Right lobe of liver (tissue), 4 donors: Measurements from ENCODE around the gene MOB1B.

Experiments
- POLR2A ChIP-seq: fragments of 450-650 bp; IDR thresholded peaks from one replicate; pipeline ENCODE4 v1.6.1; 2017; ENCODE audit warnings: antibody characterized with exemption, mild to moderate bottlenecking
- TF ChIP-seq, protein P1 (sequence below), 4 donors: fragments of 200-600 bp in 3 of 4; fragments of 450-650 bp in 1 of 4; IDR thresholded peaks; one replicate each; pipeline versions ENCODE4 v1.5.1 to v1.8.0; 2016 to 2022; ENCODE audit warnings: antibody characterized with exemption in 4 of 4, mild to moderate bottlenecking in 2 of 4
- donor health status: DM: no; HTN: no; CAD: no.
- donor health status: DM: no; HTN: no; CAD: no.
- donor health status: DM: no; HTN: yes; CAD: no.

DNA sequence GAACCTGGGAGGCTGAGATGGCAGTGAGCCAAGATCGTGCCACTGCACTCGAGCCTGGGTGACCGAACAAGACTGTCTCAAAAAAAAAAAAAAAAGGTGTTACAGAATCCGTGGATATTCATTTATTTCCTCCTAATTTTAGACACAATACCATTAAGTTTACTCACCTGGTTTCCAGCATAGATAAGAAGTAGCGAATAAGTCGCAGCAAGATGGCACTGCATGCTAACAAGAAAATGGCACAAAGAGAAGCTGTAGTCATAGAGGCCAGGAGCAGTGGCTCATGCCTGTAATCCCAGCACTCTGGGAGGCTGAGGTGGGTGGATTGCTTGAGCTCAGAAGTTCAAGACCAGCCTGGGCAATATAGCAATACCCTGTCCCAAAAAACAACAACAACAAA lies 17.0 kb upstream of the MOB1B start:
- TF ChIP-seq, protein P1, sequence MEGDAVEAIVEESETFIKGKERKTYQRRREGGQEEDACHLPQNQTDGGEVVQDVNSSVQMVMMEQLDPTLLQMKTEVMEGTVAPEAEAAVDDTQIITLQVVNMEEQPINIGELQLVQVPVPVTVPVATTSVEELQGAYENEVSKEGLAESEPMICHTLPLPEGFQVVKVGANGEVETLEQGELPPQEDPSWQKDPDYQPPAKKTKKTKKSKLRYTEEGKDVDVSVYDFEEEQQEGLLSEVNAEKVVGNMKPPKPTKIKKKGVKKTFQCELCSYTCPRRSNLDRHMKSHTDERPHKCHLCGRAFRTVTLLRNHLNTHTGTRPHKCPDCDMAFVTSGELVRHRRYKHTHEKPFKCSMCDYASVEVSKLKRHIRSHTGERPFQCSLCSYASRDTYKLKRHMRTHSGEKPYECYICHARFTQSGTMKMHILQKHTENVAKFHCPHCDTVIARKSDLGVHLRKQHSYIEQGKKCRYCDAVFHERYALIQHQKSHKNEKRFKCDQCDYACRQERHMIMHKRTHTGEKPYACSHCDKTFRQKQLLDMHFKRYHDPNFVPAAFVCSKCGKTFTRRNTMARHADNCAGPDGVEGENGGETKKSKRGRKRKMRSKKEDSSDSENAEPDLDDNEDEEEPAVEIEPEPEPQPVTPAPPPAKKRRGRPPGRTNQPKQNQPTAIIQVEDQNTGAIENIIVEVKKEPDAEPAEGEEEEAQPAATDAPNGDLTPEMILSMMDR (IDR thresholded peaks at IDR 0.05) = no peak
- no peak for TF ChIP-seq POLR2A
